ENCODE measurements around the gene CAPN3.
"Not testable (repeated sequence)": the region's sequence is repeated elsewhere in the genome, so short reads cannot be mapped to it uniquely, and the experiment has no call there.

CAPN3 gene

DNA sequence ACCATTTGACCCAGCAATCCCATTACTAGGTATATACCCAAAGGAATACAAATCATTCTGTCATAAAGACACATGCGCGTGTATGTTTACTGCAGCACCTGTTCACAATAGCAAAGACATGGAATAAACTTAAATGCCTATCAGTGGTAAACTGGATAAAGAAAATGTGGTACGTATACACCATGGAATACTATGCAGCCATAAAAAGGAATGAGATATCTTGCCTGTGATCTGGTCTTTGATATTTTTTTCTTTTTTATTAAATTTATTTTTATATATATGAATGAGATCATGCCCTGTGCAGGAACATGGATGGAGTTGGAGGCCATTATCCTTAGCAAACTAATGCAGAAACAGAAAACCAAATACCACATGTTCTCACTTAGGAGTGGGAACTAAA is 22.2 kb upstream of the CAPN3 start:
- not testable (repeated sequence) for ATAC-seq

DNA sequence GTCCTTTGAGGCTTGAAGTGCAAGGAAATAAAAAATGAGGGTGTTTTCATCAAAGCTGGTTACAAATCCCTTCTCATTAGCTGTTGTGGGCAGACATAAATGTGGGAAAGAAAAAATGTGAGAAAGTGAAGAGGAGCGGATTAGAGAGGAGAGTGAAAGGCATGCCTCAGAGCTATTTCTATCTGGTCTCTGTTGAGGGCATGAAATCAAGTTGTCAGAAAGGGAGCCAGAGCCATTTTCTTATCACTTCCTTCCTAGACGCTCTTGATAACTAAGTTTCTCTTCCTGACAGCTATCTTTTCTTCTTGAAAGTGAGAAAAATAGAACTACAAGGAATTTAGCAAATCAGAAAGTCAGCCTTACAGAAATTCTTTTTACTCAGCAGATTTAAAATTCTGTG is 20.8 kb upstream of the CAPN3 start:
- ATAC-seq: no peak
- no peak for TF ChIP-seq ESRRG (CRISPR knock-in tag; IDR thresholded peaks at IDR 0.05)
- no peak for TF ChIP-seq ZNF565 (CRISPR knock-in tag; conservative IDR thresholded peaks at IDR 0.05; ENCODE audit: low read depth)
- TF ChIP-seq ZFP30 (CRISPR knock-in tag; IDR thresholded peaks at IDR 0.05): no peak
- TF ChIP-seq RARB (CRISPR knock-in tag; IDR thresholded peaks at IDR 0.05): no peak
- no peak for TF ChIP-seq ZNF70 (CRISPR knock-in tag; IDR thresholded peaks at IDR 0.05)
- TF ChIP-seq, protein P1, sequence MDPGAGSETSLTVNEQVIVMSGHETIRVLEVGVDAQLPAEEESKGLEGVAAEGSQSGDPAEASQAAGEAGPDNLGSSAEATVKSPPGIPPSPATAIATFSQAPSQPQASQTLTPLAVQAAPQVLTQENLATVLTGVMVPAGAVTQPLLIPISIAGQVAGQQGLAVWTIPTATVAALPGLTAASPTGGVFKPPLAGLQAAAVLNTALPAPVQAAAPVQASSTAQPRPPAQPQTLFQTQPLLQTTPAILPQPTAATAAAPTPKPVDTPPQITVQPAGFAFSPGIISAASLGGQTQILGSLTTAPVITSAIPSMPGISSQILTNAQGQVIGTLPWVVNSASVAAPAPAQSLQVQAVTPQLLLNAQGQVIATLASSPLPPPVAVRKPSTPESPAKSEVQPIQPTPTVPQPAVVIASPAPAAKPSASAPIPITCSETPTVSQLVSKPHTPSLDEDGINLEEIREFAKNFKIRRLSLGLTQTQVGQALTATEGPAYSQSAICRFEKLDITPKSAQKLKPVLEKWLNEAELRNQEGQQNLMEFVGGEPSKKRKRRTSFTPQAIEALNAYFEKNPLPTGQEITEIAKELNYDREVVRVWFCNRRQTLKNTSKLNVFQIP (CRISPR knock-in tag; IDR thresholded peaks at IDR 0.05; ENCODE audit: borderline replicate concordance, low read depth): no peak
- TF ChIP-seq SNAI2 (CRISPR knock-in tag; IDR thresholded peaks at IDR 0.05): no peak
- TF ChIP-seq ISL1 (CRISPR knock-in tag; IDR thresholded peaks at IDR 0.05): no peak
- no peak for TF ChIP-seq ZFP3 (CRISPR knock-in tag; IDR thresholded peaks at IDR 0.05)
- no peak for TF ChIP-seq ARNTL (CRISPR knock-in tag; IDR thresholded peaks at IDR 0.05; ENCODE audit: borderline replicate concordance, low read depth)
- no peak for TF ChIP-seq BACH2 (CRISPR knock-in tag; IDR thresholded peaks at IDR 0.05; ENCODE audit: borderline replicate concordance)
- TF ChIP-seq, protein P2, sequence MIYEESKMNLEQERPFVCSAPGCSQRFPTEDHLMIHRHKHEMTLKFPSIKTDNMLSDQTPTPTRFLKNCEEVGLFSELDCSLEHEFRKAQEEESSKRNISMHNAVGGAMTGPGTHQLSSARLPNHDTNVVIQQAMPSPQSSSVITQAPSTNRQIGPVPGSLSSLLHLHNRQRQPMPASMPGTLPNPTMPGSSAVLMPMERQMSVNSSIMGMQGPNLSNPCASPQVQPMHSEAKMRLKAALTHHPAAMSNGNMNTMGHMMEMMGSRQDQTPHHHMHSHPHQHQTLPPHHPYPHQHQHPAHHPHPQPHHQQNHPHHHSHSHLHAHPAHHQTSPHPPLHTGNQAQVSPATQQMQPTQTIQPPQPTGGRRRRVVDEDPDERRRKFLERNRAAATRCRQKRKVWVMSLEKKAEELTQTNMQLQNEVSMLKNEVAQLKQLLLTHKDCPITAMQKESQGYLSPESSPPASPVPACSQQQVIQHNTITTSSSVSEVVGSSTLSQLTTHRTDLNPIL (CRISPR knock-in tag; IDR thresholded peaks at IDR 0.05; ENCODE audit: low read depth): no peak
- TF ChIP-seq CSDC2 (CRISPR knock-in tag; IDR thresholded peaks at IDR 0.05): no peak
- TF ChIP-seq, protein P3, sequence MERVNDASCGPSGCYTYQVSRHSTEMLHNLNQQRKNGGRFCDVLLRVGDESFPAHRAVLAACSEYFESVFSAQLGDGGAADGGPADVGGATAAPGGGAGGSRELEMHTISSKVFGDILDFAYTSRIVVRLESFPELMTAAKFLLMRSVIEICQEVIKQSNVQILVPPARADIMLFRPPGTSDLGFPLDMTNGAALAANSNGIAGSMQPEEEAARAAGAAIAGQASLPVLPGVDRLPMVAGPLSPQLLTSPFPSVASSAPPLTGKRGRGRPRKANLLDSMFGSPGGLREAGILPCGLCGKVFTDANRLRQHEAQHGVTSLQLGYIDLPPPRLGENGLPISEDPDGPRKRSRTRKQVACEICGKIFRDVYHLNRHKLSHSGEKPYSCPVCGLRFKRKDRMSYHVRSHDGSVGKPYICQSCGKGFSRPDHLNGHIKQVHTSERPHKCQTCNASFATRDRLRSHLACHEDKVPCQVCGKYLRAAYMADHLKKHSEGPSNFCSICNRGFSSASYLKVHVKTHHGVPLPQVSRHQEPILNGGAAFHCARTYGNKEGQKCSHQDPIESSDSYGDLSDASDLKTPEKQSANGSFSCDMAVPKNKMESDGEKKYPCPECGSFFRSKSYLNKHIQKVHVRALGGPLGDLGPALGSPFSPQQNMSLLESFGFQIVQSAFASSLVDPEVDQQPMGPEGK (CRISPR knock-in tag; IDR thresholded peaks at IDR 0.05; ENCODE audit: borderline replicate concordance): no peak
- TF ChIP-seq PPARA (CRISPR knock-in tag; IDR thresholded peaks at IDR 0.05; ENCODE audit: borderline replicate concordance): no peak

More for the DNA sequence above, 22.2 kb upstream of the CAPN3 start:
- TF ChIP-seq ZNF8 (CRISPR knock-in tag; IDR thresholded peaks at IDR 0.05): peak; percentile 76

DNA sequence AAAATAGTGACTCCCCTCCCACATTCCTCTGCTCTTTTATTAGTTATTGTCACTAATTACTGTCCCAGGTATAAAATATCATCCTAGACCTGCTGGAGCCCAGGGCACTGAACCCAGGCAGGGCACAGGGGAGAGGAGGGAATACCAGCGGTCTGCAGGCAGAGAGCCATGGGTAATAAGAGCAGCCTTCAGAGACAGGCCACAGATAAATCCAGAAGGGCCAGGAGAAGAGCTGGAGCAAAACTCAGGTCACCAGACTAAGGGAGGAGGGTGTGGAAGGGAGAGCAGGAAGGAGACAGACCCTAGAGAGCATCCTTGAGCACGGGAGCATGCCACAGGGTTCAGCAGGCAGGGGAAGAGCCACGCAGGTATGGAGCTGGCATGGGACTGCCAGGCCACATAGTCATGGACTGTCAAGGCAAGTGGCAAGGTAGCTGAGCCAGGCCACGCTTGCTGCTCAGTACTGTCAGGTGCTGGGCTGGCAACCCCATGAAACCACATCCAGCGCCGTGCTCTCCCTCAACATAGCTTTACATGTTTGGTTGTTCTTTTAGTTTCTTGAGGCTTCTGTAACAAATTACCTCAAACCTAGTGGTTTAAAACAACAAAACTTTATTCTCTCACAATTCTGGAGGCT is 15.6 kb upstream of the CAPN3 start:
- ATAC-seq: no peak
- TF ChIP-seq SNAI2 (CRISPR knock-in tag; IDR thresholded peaks at IDR 0.05): no peak
- no peak for TF ChIP-seq ZFP30 (CRISPR knock-in tag; IDR thresholded peaks at IDR 0.05)
- TF ChIP-seq OSR1 (CRISPR knock-in tag; IDR thresholded peaks at IDR 0.05): no peak
- TF ChIP-seq BACH2 (CRISPR knock-in tag; IDR thresholded peaks at IDR 0.05; ENCODE audit: borderline replicate concordance): no peak
- TF ChIP-seq ISL1 (CRISPR knock-in tag; IDR thresholded peaks at IDR 0.05): no peak
- TF ChIP-seq, protein P3 (CRISPR knock-in tag; IDR thresholded peaks at IDR 0.05; ENCODE audit: borderline replicate concordance): no peak
- no peak for TF ChIP-seq RARB (CRISPR knock-in tag; IDR thresholded peaks at IDR 0.05)
- TF ChIP-seq PPARA (CRISPR knock-in tag; IDR thresholded peaks at IDR 0.05; ENCODE audit: borderline replicate concordance): no peak
- no peak for TF ChIP-seq GLIS3 (CRISPR knock-in tag; IDR thresholded peaks at IDR 0.05)
- TF ChIP-seq, protein P2 (CRISPR knock-in tag; IDR thresholded peaks at IDR 0.05; ENCODE audit: low read depth): no peak
- no peak for TF ChIP-seq TCF4 (CRISPR knock-in tag; IDR thresholded peaks at IDR 0.05; ENCODE audit: borderline replicate concordance)
- TF ChIP-seq, protein P4, sequence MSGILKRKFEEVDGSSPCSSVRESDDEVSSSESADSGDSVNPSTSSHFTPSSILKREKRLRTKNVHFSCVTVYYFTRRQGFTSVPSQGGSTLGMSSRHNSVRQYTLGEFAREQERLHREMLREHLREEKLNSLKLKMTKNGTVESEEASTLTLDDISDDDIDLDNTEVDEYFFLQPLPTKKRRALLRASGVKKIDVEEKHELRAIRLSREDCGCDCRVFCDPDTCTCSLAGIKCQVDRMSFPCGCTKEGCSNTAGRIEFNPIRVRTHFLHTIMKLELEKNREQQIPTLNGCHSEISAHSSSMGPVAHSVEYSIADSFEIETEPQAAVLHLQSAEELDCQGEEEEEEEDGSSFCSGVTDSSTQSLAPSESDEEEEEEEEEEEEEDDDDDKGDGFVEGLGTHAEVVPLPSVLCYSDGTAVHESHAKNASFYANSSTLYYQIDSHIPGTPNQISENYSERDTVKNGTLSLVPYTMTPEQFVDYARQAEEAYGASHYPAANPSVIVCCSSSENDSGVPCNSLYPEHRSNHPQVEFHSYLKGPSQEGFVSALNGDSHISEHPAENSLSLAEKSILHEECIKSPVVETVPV (CRISPR knock-in tag; IDR thresholded peaks at IDR 0.05): no peak
- TF ChIP-seq CSDC2 (CRISPR knock-in tag; IDR thresholded peaks at IDR 0.05): no peak
- no peak for TF ChIP-seq ZC3H10 (CRISPR knock-in tag; IDR thresholded peaks at IDR 0.05)
- no peak for TF ChIP-seq ZNF8 (CRISPR knock-in tag; IDR thresholded peaks at IDR 0.05)
- no peak for TF ChIP-seq ARNTL (CRISPR knock-in tag; IDR thresholded peaks at IDR 0.05; ENCODE audit: borderline replicate concordance, low read depth)
- no peak for TF ChIP-seq ESRRG (CRISPR knock-in tag; IDR thresholded peaks at IDR 0.05)
- TF ChIP-seq, protein P5, sequence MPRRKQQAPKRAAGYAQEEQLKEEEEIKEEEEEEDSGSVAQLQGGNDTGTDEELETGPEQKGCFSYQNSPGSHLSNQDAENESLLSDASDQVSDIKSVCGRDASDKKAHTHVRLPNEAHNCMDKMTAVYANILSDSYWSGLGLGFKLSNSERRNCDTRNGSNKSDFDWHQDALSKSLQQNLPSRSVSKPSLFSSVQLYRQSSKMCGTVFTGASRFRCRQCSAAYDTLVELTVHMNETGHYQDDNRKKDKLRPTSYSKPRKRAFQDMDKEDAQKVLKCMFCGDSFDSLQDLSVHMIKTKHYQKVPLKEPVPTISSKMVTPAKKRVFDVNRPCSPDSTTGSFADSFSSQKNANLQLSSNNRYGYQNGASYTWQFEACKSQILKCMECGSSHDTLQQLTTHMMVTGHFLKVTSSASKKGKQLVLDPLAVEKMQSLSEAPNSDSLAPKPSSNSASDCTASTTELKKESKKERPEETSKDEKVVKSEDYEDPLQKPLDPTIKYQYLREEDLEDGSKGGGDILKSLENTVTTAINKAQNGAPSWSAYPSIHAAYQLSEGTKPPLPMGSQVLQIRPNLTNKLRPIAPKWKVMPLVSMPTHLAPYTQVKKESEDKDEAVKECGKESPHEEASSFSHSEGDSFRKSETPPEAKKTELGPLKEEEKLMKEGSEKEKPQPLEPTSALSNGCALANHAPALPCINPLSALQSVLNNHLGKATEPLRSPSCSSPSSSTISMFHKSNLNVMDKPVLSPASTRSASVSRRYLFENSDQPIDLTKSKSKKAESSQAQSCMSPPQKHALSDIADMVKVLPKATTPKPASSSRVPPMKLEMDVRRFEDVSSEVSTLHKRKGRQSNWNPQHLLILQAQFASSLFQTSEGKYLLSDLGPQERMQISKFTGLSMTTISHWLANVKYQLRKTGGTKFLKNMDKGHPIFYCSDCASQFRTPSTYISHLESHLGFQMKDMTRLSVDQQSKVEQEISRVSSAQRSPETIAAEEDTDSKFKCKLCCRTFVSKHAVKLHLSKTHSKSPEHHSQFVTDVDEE (CRISPR knock-in tag; IDR thresholded peaks at IDR 0.05): no peak
- no peak for TF ChIP-seq ZNF565 (CRISPR knock-in tag; conservative IDR thresholded peaks at IDR 0.05; ENCODE audit: low read depth)
- TF ChIP-seq, protein P1 (CRISPR knock-in tag; IDR thresholded peaks at IDR 0.05; ENCODE audit: borderline replicate concordance, low read depth): no peak
